ENCODE results near the gene LDHB. TPM values are rescaled to one million over a fixed set of nuclear protein-coding genes. Genes with fewer than 3 reads are reported as not detected.
A peak's percentile ranks its signal among the peaks of the same experiment; 100 is the strongest.
"Not testable (repeated sequence)": the region's sequence is repeated elsewhere in the genome, so short reads cannot be mapped to it uniquely, and the experiment has no call there.

Gene LDHB
- total RNA-seq, 8 experiments from 2014 or later: 653 to 1,054 (median 899) TPM

DNA sequence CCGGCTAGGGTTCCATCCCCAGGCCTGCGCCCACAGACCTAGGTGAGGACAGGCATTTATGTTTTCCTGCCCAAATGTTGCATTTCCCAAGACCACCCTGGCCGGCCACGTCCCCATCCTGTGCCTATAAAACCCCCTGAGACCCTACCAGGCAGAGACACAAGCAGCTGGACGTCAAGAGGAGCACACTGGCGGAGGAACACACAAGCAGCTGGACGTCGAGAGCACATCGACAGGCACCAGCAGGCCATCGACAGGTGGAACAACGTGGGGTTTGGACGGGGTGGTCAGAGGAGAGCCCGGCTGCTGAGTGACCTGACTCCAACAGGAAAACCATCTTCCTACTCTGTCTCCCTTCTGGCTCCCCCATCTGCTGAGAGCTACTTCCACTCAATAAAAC is 19.6 kb upstream of the LDHB start:
- Histone ChIP-seq H3K27ac (no peak overlapping the region), H3K4me3 (no peak overlapping the region), H3K4me1 (replicated peaks in 1 of 2) (no peaks in the 10 kb centered on the region)
- 27 to 85% (median 67%) methylated on average over 1 to 6 of the region's 13 CpGs; no CpG with 5 or more reads in 7 of the 10 experiments for WGBS, 10 experiments
- no peak for ATAC-seq (replicated peaks in 6 of 8)
- in situ Hi-C loops (cut with MboI; ENCODE audit: low pct_unique_long_range_greater_than_20kb in 2 of 9, low sequenced_read_pairs in 9 of 9, unreplicated experiment in 9 of 9): loop anchor here in 2 of 9 experiments (25.0 kb wide), 1 partner anchor 335 kb away; no protein-coding TSS in a partner anchor

DNA sequence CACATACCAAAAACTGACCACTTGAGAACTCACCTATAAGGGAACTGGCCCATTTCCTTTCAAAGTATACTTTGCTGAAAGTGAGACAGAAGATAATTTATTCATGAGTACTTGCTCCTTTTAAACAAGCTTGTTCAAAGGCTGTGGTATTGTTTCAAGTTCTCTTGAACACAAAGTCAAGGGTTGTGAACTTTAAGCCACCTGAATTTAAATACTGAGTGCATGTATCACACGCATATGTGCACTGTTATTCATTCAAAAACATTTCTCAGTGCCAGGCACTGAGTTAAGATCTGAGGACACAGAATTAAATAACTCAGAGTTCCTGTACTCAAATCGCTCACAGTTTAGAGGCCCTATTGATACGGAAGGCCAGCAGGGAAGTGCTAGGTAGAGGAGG is 19.1 kb upstream of the LDHB start:
- peak in 1 of 8 experiments; percentile 37 for ATAC-seq (replicated peaks in 6 of 8)
- Histone ChIP-seq H3K4me3 (no peak overlapping the region), H3K27ac (no peak overlapping the region), H3K4me1 (replicated peaks in 1 of 2) (no peaks in the 10 kb centered on the region)
- 33 to 100% (median 83%) methylated on average over 1 to 3 of the region's 3 CpGs; no CpG with 5 or more reads in 3 of the 10 experiments for WGBS, 10 experiments
- in situ Hi-C loops (cut with MboI; ENCODE audit: low pct_unique_long_range_greater_than_20kb in 2 of 9, low sequenced_read_pairs in 9 of 9, unreplicated experiment in 9 of 9): loop anchor here in 2 of 9 experiments (25.0 kb wide), 1 partner anchor 336 kb away; no protein-coding TSS in a partner anchor

DNA sequence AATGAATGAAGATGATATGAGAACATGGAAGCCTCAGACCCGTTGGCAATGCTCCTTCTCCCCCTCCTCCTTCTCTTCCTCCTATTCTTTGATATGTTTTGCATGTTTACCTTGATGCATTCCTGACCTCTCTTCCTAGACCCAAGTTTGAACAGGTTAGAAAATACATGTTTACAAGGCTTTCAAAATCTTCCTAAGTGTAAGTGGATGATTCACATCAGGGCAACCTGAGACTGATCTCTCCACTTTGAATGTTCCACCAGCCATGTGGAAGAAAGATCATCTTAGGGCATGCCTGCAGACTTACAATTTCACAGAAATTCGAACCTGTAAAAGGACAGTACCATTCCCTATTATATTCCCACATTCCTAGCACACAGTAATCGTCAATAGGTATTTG is 18.0 kb upstream of the LDHB start:
- Histone ChIP-seq H3K4me1 (replicated peaks in 1 of 2) (no peaks in the 10 kb centered on the region), H3K27ac (no peak overlapping the region), H3K4me3 (no peak overlapping the region)
- WGBS, 10 experiments: 14 to 100% (median 80%) methylated on average over 1 to 3 of the region's 3 CpGs; no CpG with 5 or more reads in 1 of the 10 experiments
- ATAC-seq (replicated peaks in 6 of 8): no peak
- in situ Hi-C loops (cut with MboI; ENCODE audit: low pct_unique_long_range_greater_than_20kb in 2 of 9, low sequenced_read_pairs in 9 of 9, unreplicated experiment in 9 of 9): loop anchor here in 2 of 9 experiments (25.0 kb wide), 1 partner anchor 337 kb away; no protein-coding TSS in a partner anchor

GRCh38 chr12:21675096-21675495 is 17.5 kb upstream of the LDHB start:
- in situ Hi-C loops (cut with MboI; ENCODE audit: low pct_unique_long_range_greater_than_20kb in 2 of 9, low sequenced_read_pairs in 9 of 9, unreplicated experiment in 9 of 9): loop anchor here in 2 of 9 experiments (25.0 kb wide), 1 partner anchor 337 kb away; no protein-coding TSS in a partner anchor
- Histone ChIP-seq H3K4me1 (replicated peaks in 1 of 2) (no peaks in the 10 kb centered on the region), H3K27ac (no peak overlapping the region), H3K4me3 (no peak overlapping the region)
- WGBS, 10 experiments: 20 to 100% (median 83%) methylated on average over 1 to 5 of the region's 5 CpGs
- no peak for ATAC-seq (replicated peaks in 6 of 8)

- 70 to 94% (median 82%) methylated on average over 2 to 12 of the region's 39 CpGs; no CpG with 5 or more reads in 6 of the 10 experiments for WGBS, 10 experiments
- H3K4me1 ChIP-seq (replicated peaks in 1 of 2); ATAC-seq (replicated peaks in 6 of 8); in situ Hi-C loops (cut with MboI; ENCODE audit: low pct_unique_long_range_greater_than_20kb in 2 of 9, low sequenced_read_pairs in 9 of 9, unreplicated experiment in 9 of 9); H3K27ac ChIP-seq; H3K4me3 ChIP-seq: not testable (repeated sequence)
Measured at GRCh38 chr12:21673830-21674552, 16.3 kb upstream of the LDHB start.

- in situ Hi-C loops (cut with MboI; ENCODE audit: low pct_unique_long_range_greater_than_20kb in 2 of 9, low sequenced_read_pairs in 9 of 9, unreplicated experiment in 9 of 9): no loop called here
Measured at GRCh38 chr12:21672146-21672545, 14.5 kb upstream of the LDHB start.

GRCh38 chr12:21666722-21667121 is 9.1 kb upstream of the LDHB start:
- in situ Hi-C loops (cut with MboI; ENCODE audit: low pct_unique_long_range_greater_than_20kb in 2 of 9, low sequenced_read_pairs in 9 of 9, unreplicated experiment in 9 of 9): no loop called here
- ATAC-seq (replicated peaks in 6 of 8): peak in 3 of 8 experiments; percentile 26 to 81 (median 52)
- Histone ChIP-seq H3K27ac (no peak overlapping the region), H3K4me1 (replicated peaks in 1 of 2) (peaks cover 0 to 5% of the 10 kb centered on the region in 2 donors), H3K4me3 (no peak overlapping the region)
- 0 to 43% (median 12%) methylated on average over 1 to 4 of the region's 4 CpGs for WGBS, 10 experiments

More at GRCh38 chr12:21672146-21672545, 14.5 kb upstream of the LDHB start:
- WGBS, 10 experiments: 14 to 100% (median 85%) methylated on average over 1 of the region's 1 CpG; no CpG with 5 or more reads in 2 of the 10 experiments
- no peak for ATAC-seq (replicated peaks in 6 of 8)
- no peak overlapping the region for H3K4me3 ChIP-seq
- no peak overlapping the region for H3K27ac ChIP-seq
- H3K4me1 ChIP-seq (replicated peaks in 1 of 2): peaks cover 0 to 2% of the 10 kb centered on the region in 2 donors

GRCh38 chr12:21665816-21666215 is 8.2 kb upstream of the LDHB start:
- in situ Hi-C loops (cut with MboI; ENCODE audit: low pct_unique_long_range_greater_than_20kb in 2 of 9, low sequenced_read_pairs in 9 of 9, unreplicated experiment in 9 of 9): no loop called here
- no peak overlapping the region for H3K4me3 ChIP-seq
- peaks cover 0 to 5% of the 10 kb centered on the region in 2 donors for H3K4me1 ChIP-seq (replicated peaks in 1 of 2)
- no peak for ATAC-seq (replicated peaks in 6 of 8)
- H3K27ac ChIP-seq: no peak overlapping the region
- WGBS, 10 experiments: 56 to 100% (median 87%) methylated on average over 1 to 7 of the region's 7 CpGs; no CpG with 5 or more reads in 2 of the 10 experiments

GRCh38 chr12:21662122-21662792 is 4.6 kb upstream of the LDHB start:
- 84 to 100% (median 95%) methylated on average over 3 to 14 of the region's 27 CpGs; no CpG with 5 or more reads in 2 of the 10 experiments for WGBS, 10 experiments
- Histone ChIP-seq H3K27ac (no peak overlapping the region), H3K4me3 (no peak overlapping the region), H3K4me1 (replicated peaks in 1 of 2) (peaks cover 0 to 3% of the 10 kb centered on the region in 2 donors)
- ATAC-seq (replicated peaks in 6 of 8): no peak
- in situ Hi-C loops (cut with MboI; ENCODE audit: low pct_unique_long_range_greater_than_20kb in 2 of 9, low sequenced_read_pairs in 9 of 9, unreplicated experiment in 9 of 9): no loop called here

GRCh38 chr12:21661396-21662093 is 3.9 kb upstream of the LDHB start:
- WGBS, 10 experiments: 90 to 100% (median 97%) methylated on average over 4 to 8 of the region's 44 CpGs; no CpG with 5 or more reads in 7 of the 10 experiments

DNA sequence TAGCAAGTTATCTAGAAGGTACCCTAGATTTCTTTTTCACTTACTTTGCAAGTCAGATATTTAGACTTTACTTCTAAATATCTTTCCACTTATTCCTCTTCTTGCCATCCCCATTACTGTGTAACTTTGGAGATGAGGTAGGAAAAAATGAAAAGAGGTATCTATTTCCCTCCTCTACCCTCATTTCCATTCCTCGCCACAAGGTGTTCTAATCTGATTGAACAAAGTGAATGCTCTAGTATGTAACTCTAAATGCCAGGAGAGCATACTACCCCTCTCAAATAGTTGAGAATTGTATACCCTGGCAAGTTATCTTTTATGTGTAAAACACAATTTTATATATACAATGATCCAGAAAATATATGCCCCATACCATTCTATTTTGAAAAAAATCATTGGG is 1.7 kb upstream of the LDHB start:
- ATAC-seq (replicated peaks in 6 of 8): no peak
- in situ Hi-C loops (cut with MboI; ENCODE audit: low pct_unique_long_range_greater_than_20kb in 2 of 9, low sequenced_read_pairs in 9 of 9, unreplicated experiment in 9 of 9): no loop called here
- H3K4me3 ChIP-seq: no peak overlapping the region

More at GRCh38 chr12:21661396-21662093, 3.9 kb upstream of the LDHB start:
- H3K4me3 ChIP-seq; ATAC-seq (replicated peaks in 6 of 8); H3K4me1 ChIP-seq (replicated peaks in 1 of 2); in situ Hi-C loops (cut with MboI; ENCODE audit: low pct_unique_long_range_greater_than_20kb in 2 of 9, low sequenced_read_pairs in 9 of 9, unreplicated experiment in 9 of 9); H3K27ac ChIP-seq: not testable (repeated sequence)

DNA sequence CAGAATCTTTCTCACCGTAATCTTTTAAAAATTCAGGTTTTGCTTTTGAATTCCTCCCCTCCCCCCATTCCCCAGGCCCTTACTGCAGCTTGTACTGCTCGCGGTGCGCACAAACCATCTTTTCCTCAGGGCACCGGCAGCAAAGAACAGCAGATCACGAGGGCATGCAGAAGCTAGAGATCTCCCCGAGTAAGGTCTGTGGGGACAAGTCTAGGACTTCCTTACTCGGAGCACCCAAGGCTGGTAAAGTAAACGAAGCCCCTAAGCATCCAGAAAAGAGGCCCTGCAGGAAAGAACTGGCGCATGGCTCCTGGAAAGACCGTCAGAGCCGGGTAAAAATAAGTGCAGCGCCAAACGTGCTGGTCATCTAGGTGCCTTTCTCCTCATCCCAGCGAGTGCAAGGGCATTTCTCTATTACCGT is 727 bp downstream of the LDHB start:
- Histone ChIP-seq H3K4me3 (peak overlapping the region; percentile 53 to 86 (median 77)), H3K4me1 (replicated peaks in 1 of 2) (peaks cover 3 to 7% of the 10 kb centered on the region in 2 donors), H3K27ac (peak overlapping the region; percentile 89 to 93)
- in situ Hi-C loops (cut with MboI; ENCODE audit: low pct_unique_long_range_greater_than_20kb in 2 of 9, low sequenced_read_pairs in 9 of 9, unreplicated experiment in 9 of 9): no loop called here
- WGBS, 10 experiments: 0 to 1% (median 0%) methylated on average over 1 to 15 of the region's 16 CpGs
- ATAC-seq (replicated peaks in 6 of 8): peak; percentile 10 to 28 (median 20)

More for the DNA sequence above, 1.7 kb upstream of the LDHB start:
- Histone ChIP-seq H3K4me1 (replicated peaks in 1 of 2) (peaks cover 2 to 3% of the 10 kb centered on the region in 2 donors), H3K27ac (no peak overlapping the region)
- 47 to 100% (median 86%) methylated on average over 1 of the region's 1 CpG; no CpG with 5 or more reads in 2 of the 10 experiments for WGBS, 10 experiments
